NCI-H526 treated with DMSO at 0.1 percent for 48 hours (cell line): ENCODE results near the gene KATNBL1.
A peak's percentile ranks its signal among the peaks of the same experiment; 100 is the strongest.

ENCODE experiments used
- DNase-seq: peaks from one replicate; lab custom pipeline; 2025; lab: John Stamatoyannopoulos, UW

KATNBL1 gene, protein sequence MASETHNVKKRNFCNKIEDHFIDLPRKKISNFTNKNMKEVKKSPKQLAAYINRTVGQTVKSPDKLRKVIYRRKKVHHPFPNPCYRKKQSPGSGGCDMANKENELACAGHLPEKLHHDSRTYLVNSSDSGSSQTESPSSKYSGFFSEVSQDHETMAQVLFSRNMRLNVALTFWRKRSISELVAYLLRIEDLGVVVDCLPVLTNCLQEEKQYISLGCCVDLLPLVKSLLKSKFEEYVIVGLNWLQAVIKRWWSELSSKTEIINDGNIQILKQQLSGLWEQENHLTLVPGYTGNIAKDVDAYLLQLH

DNA sequence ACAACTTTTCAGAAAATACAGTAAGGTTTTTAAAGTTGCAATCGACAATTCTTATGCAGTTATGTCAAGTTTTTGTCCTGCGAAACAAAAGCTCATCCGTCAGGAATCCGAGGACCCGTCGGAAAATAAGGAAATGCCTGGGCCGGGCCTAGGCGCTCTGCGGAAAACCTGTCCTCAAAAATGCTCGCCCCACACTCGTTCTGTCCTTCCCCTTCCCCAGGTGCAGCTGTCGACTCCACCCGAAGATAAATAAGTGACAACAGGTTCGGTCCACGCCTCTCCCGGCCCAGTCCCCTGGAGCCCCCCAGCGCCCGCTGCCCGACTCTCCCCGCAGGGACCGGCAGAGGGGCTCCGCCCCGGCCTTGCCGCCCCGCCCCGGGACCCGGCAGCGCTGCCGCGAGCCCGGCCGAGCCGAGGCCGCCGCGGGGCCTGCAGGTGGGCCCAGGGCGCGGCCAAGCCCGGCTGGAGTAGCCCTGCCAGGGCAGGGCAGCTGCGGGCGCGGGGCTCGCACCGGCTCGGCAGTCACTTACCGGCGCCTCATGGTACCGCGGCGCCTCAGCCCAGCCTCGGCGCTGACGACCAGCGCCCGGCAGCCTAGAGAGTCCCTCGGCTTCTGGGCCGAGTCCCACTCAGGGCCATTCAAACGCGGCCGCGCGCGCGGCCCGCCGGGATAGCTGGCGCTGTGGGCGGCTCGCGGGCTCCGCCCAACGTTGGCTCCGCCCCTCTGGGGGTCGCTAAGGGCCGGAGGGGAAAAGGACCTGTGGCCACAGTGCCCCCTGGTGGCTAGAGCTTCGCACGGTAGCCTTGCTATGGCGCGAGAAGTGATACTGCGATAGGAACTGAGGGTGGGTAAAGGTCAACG, at the start of gene KATNBL1:
Gene KATNBL1 (minus strand): TSS at position 676 of the 862 bp plus-strand sequence. CDS start 46,420 bp downstream, outside the sequence.
- DNase-seq = peak; percentile 86

GRCh38 chr15:34259566-34259965, 49.7 kb upstream of the KATNBL1 start:
- DNase-seq = no peak

DNA sequence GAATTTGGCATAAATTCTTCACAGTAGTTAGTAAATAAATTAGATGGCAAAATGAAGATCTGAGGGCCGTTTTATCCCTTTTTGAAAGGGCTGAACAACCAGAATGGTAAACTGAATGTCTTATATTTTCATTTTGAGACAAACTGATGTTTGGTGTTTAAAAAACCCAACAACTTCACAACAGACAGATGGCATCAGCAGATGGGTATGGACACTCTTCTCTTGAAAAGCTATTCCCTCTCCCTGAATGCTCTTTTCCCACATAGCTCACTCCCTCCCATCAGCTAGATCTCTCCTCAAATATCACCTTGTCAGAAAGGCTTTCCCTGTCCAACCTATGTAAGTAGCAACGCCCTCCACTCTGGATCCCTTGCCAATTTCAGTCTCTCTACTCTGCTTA, 48.3 kb upstream of the KATNBL1 start:
- no peak for DNase-seq

DNA sequence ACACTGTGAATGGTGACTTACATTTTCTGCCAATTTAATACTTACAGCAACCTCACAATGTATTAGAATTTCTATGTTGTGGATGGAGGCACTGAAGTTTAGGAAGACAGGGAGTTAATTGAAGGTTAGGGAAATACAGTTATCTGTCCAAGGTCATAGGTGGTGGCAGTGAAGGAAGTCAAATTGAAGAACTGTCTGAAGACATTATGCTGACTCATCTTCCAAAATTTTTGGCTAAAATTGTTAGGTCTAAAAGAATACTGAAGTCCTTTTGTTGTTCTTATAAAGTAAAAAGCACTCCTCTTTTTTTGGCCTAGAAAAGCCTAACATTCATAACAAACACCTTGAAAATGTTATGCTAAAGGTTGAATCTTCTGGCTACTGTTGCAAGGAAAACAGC, 42.6 kb upstream of the KATNBL1 start:
- no peak for DNase-seq

GRCh38 chr15:34248190-34248589, 38.3 kb upstream of the KATNBL1 start:
- DNase-seq = no peak

DNA sequence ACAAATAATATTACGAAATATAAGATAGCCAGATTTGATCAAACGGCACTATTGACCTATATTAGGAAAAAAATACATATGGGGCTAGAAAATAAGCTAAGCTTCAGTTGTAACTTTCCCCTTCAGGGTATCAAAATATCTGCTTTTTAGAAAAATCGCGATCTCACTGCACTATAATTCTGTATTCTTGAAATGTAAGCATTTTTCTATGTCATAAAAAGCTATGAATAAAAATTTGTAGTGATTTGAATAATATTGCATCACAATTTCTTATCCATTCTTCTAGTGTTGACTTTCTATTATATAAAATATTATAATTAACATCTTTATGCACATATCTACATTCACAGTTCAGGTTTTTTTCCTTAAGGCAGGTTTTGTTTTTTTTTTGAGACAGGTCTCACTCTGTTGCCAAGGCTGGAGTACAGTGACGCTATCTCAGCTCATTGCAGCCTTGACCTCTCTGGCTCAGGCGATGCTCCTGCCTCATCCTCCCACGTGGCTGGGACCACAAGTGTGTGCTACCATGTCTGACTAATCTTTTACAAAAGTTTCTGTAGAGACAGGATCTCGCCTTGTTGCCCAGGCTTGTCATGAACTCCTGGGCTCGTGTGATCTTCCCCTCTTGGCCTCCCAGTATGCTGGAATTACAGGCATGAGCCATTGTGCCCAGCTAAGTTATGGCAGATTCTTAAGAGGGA, 36.5 kb upstream of the KATNBL1 start:
- DNase-seq = no peak

DNA sequence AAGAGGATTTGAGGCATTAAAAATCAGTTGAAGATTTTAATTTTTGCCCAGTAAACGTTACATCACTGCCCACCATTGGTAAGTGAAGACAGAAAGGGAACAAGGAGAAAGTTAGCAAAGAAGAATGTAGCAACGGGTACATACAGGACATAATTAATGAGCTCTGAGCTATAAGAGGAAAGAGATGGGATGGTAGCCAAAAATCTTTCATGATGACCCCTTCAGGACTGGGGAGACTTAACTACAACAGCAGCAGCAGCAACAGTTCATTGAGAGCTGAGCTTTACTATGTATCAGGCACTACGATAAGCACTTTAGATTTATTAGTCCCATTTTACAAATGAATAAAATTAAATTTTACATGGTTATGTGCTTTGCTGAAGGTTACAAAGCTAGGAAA, 33.3 kb upstream of the KATNBL1 start:
- DNase-seq = no peak

DNA sequence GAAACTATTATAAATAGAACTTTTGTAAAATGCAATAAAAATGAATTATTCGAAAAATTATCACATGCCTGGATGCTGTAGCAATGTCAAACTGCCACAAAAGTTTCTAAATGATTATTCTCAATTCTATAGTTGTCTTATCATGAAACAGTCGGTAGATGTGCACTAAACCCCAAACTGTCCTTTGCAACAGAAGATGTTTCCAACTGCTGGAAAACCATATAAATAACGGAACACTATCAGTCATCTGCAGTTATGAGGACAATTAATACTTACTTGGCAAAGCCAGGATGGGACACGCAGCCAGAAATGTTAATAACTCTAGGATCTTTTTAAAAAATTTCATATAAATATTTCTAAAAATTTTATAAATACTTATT, 32.4 kb upstream of the KATNBL1 start:
- DNase-seq = no peak

DNA sequence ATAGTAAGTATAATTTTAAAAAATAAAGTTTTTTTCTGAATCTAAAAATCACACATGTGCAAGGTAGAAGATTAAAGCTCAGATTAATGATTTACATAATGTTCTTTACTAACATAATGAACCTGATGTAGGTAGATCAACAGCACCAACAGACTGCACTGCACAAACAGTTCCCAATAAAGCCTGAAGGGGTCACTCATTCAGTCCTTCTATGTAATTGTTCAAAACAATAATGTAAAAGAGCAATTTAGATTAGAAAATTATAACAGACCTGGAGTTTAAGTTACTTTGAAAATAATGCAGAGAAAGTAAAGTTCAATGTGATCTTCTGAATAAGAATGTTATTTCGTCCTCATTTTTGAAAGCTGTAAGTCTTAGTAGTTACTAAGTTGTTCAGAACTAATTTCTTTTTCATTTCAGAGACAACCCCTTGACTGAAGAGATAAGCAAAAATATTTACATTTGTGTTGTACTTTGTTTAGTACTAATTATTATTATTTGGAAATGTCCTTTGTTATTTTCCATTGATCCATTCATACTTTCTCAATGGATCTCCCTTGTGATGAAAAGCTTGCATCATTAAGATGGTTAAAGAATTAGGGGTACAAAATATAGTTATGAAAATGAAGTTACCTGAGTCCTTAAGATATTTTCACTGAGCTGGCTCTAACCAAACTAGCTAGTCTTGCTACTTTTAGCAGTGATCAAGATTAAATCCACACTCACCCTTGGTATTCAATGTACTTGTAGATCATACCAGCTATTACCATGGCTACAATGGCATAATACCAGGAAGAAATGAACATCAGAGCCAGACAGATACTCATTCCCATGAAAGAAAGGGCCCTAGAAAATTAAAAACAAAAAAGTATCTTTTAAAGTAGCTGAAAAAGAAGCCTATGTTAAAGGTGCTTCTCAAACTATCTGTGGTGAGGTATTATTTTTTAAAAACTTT, 31.8 kb upstream of the KATNBL1 start:
- DNase-seq = peak; percentile 21

- DNase-seq = no peak
These were observed 30.6 kb upstream of the KATNBL1 start for GRCh38 chr15:34240537-34240936.

- DNase-seq = no peak
These were observed 29.4 kb upstream of the KATNBL1 start for GRCh38 chr15:34239151-34239808.

- no peak for DNase-seq
These were observed 23.7 kb upstream of the KATNBL1 start for GRCh38 chr15:34233614-34234013.

GRCh38 chr15:34223904-34224596, 14.2 kb upstream of the KATNBL1 start:
- no peak for DNase-seq

GRCh38 chr15:34217587-34218225, 7.8 kb upstream of the KATNBL1 start:
- no peak for DNase-seq

DNA sequence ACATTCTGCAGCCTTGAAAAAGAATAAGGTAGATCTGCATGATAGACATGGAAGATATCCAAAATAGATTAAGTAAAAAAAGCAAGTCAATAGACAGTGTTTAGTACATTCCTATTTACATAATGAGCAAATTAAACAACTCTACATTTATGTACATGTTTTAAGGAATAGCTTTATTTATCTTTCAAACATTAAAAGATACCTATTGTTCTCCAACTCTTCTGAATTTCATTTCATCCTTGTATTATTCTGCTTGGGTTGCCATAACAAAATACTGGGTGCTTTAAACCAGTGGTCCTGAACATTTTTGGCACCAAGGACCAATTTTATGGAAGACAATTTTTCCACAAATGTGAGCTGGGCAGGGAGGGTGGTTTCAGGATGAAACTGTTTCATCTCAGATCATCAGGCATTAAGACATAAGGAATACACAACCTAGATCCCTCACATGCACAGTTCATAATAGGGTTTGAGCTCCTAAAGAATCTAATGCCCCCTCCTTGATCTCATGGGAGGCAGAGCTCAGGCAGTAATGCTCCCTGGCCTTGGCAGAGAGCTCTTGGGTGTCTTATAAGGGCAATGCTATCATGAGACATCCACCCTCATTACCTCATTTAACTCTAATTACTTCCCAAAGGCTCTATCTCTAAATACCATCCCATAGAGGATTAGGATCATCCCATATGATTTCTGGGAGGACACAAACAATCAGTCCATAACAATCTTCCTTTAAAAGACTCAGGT, 6.8 kb upstream of the KATNBL1 start:
- DNase-seq = no peak

GRCh38 chr15:34214135-34214534, 4.2 kb upstream of the KATNBL1 start:
- DNase-seq = no peak

GRCh38 chr15:34213690-34214089, 3.8 kb upstream of the KATNBL1 start:
- no peak for DNase-seq

DNA sequence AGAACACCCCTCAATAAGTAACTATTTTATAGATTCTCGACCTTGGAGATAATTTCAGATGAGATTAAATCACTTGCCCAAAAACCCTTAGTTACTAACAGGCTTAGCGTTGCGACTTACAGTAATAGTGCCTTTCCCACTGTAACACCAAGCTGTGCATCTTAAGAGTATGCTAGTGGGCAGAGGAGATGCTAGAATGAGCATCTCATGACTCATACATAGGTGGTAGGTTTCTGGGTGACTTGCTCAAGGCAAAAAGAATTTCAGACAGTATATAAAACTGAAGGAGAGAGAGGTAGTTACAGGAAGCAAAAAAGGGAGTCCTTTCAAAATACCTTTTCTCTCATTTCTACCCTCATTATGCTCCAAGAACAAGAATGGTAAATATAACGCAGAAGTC, 3.9 kb downstream of the KATNBL1 start:
- no peak for DNase-seq

- no peak for DNase-seq
These were observed 6.0 kb downstream of the KATNBL1 start for GRCh38 chr15:34203936-34204335.
